GM23338 (cell line): Measurements from ENCODE around the gene TMEM8B.

Experiments used
- EZH2 ChIP-seq: fragments of 200-600 bp; sonication (generic); IDR thresholded peaks from one replicate; pipeline ENCODE4 v1.8.0; 2017; ENCODE audit warnings: antibody characterized with exemption, mild to moderate bottlenecking, low read depth; ENCODE audit not compliant: unreplicated experiment
- POLR2AphosphoS5 ChIP-seq: IDR thresholded peaks from 2 replicates; pipeline ENCODE4 v1.6.1; 2016; ENCODE audit warnings: antibody characterized with exemption, low read depth
- ZNF114 ChIP-seq: fragments of 250-450 bp; sonication (Bioruptor Pico); IDR thresholded peaks from 2 replicates; pipeline ENCODE4 v1.5.0; 2020; ENCODE audit warnings: mild to moderate bottlenecking, moderate library complexity
- TF ChIP-seq, protein P1 (sequence below), 2 experiments: fragments of 200-600 bp in 1 of 2; sonication (generic) in 1 of 2; conservative IDR thresholded peaks; 2 replicates each; pipeline versions ENCODE4 v1.5.1 to v1.6.1; 2016 to 2017; ENCODE audit warnings: antibody characterized with exemption in 2 of 2, low read depth in 2 of 2, mild to moderate bottlenecking in 2 of 2, moderate library complexity in 1 of 2

DNA sequence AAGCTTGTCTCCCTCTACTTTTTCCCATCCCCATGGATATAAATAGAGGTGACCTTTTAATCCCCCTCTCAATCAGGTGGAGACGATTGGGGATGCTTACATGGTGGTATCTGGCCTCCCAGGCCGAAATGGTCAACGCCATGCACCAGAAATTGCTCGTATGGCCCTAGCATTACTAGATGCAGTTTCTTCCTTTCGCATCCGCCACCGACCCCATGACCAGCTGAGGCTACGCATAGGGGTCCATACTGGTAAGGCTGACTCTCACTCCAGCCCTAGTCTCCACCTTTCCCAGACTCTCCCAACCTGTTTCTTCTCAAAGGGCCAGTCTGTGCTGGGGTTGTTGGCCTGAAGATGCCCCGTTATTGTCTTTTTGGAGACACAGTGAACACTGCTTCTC lies 20.6 kb upstream of the TMEM8B start:
- TF ChIP-seq, protein P1, sequence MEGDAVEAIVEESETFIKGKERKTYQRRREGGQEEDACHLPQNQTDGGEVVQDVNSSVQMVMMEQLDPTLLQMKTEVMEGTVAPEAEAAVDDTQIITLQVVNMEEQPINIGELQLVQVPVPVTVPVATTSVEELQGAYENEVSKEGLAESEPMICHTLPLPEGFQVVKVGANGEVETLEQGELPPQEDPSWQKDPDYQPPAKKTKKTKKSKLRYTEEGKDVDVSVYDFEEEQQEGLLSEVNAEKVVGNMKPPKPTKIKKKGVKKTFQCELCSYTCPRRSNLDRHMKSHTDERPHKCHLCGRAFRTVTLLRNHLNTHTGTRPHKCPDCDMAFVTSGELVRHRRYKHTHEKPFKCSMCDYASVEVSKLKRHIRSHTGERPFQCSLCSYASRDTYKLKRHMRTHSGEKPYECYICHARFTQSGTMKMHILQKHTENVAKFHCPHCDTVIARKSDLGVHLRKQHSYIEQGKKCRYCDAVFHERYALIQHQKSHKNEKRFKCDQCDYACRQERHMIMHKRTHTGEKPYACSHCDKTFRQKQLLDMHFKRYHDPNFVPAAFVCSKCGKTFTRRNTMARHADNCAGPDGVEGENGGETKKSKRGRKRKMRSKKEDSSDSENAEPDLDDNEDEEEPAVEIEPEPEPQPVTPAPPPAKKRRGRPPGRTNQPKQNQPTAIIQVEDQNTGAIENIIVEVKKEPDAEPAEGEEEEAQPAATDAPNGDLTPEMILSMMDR (conservative IDR thresholded peaks at IDR 0.05; ENCODE audit: low read depth in 2 of 2): no peak
- TF ChIP-seq EZH2: no peak
- TF ChIP-seq ZNF114 (CRISPR knock-in tag): no peak
- no peak for TF ChIP-seq POLR2AphosphoS5
